Measurements from ENCODE around the gene C3orf33.

DNA sequence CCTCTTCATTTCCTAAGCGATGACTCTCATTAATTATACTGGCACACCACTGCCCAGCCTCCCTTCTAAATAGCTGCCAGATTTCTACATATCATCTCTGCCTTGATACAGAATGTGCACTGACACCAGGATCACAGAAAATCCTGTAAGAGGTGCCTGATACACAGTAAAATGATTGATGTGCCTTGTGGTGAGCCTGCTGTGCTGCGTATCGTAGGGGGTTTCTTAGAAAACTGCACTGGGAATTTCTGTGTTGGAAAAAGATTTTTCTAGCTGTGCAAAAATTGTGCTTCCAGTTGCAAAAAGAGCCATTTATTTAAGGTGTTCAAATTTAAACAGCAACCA is 58.2 kb downstream of the C3orf33 start:
- TF ChIP-seq POLR2A (IDR thresholded peaks at IDR 0.05; ENCODE audit: low read length), result no peak
- TF ChIP-seq GATA1 (IDR thresholded peaks at IDR 0.05; ENCODE audit: low read depth, low read length), result no peak

Data from erythroblast (primary cell).